ENCODE results near the gene GRB2.

- TF ChIP-seq, protein P1, sequence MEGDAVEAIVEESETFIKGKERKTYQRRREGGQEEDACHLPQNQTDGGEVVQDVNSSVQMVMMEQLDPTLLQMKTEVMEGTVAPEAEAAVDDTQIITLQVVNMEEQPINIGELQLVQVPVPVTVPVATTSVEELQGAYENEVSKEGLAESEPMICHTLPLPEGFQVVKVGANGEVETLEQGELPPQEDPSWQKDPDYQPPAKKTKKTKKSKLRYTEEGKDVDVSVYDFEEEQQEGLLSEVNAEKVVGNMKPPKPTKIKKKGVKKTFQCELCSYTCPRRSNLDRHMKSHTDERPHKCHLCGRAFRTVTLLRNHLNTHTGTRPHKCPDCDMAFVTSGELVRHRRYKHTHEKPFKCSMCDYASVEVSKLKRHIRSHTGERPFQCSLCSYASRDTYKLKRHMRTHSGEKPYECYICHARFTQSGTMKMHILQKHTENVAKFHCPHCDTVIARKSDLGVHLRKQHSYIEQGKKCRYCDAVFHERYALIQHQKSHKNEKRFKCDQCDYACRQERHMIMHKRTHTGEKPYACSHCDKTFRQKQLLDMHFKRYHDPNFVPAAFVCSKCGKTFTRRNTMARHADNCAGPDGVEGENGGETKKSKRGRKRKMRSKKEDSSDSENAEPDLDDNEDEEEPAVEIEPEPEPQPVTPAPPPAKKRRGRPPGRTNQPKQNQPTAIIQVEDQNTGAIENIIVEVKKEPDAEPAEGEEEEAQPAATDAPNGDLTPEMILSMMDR (conservative IDR thresholded peaks at IDR 0.05; ENCODE audit: low read depth in 2 of 2), result no peak
- no peak for TF ChIP-seq POLR2AphosphoS5 (IDR thresholded peaks at IDR 0.05; ENCODE audit: low read depth)
- TF ChIP-seq CREB1 (CRISPR knock-in tag; IDR thresholded peaks at IDR 0.05; ENCODE audit: low read depth), result no peak
- TF ChIP-seq, protein P2, sequence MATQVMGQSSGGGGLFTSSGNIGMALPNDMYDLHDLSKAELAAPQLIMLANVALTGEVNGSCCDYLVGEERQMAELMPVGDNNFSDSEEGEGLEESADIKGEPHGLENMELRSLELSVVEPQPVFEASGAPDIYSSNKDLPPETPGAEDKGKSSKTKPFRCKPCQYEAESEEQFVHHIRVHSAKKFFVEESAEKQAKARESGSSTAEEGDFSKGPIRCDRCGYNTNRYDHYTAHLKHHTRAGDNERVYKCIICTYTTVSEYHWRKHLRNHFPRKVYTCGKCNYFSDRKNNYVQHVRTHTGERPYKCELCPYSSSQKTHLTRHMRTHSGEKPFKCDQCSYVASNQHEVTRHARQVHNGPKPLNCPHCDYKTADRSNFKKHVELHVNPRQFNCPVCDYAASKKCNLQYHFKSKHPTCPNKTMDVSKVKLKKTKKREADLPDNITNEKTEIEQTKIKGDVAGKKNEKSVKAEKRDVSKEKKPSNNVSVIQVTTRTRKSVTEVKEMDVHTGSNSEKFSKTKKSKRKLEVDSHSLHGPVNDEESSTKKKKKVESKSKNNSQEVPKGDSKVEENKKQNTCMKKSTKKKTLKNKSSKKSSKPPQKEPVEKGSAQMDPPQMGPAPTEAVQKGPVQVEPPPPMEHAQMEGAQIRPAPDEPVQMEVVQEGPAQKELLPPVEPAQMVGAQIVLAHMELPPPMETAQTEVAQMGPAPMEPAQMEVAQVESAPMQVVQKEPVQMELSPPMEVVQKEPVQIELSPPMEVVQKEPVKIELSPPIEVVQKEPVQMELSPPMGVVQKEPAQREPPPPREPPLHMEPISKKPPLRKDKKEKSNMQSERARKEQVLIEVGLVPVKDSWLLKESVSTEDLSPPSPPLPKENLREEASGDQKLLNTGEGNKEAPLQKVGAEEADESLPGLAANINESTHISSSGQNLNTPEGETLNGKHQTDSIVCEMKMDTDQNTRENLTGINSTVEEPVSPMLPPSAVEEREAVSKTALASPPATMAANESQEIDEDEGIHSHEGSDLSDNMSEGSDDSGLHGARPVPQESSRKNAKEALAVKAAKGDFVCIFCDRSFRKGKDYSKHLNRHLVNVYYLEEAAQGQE (IDR thresholded peaks at IDR 0.05; ENCODE audit: unreplicated experiment), result no peak
- no peak for TF ChIP-seq EZH2 (IDR thresholded peaks at IDR 0.05; ENCODE audit: low read depth, unreplicated experiment)
- no peak for TF ChIP-seq EZH2phosphoT487 (IDR thresholded peaks at IDR 0.05; ENCODE audit: unreplicated experiment)
- TF ChIP-seq ZNF331 (CRISPR knock-in tag; IDR thresholded peaks at IDR 0.05; ENCODE audit: low read depth), result no peak
- TF ChIP-seq NANOG (IDR thresholded peaks at IDR 0.05; ENCODE audit: borderline replicate concordance), result no peak
- no peak for TF ChIP-seq JUNB (IDR thresholded peaks at IDR 0.05; ENCODE audit: unreplicated experiment)
- TF ChIP-seq ZNF114 (CRISPR knock-in tag; IDR thresholded peaks at IDR 0.05), result no peak
- TF ChIP-seq, protein P3, sequence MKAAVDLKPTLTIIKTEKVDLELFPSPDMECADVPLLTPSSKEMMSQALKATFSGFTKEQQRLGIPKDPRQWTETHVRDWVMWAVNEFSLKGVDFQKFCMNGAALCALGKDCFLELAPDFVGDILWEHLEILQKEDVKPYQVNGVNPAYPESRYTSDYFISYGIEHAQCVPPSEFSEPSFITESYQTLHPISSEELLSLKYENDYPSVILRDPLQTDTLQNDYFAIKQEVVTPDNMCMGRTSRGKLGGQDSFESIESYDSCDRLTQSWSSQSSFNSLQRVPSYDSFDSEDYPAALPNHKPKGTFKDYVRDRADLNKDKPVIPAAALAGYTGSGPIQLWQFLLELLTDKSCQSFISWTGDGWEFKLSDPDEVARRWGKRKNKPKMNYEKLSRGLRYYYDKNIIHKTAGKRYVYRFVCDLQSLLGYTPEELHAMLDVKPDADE (IDR thresholded peaks at IDR 0.05), result no peak
- TF ChIP-seq STAT1 (IDR thresholded peaks at IDR 0.05; ENCODE audit: unreplicated experiment), result no peak
Measured at GRCh38 chr17:75454193-75454592, 48.7 kb upstream of the GRB2 start.

All from GM23338 (cell line).